Placental pericyte (primary cell): ENCODE data around the gene SPRR4. TPM values are rescaled to one million over a fixed set of nuclear protein-coding genes. Genes with fewer than 3 reads are reported as not detected.

Source experiments
- small RNA-seq: library from RNA; depleted of rRNA; stranded (forward); fragments of <200 nt; gene quantifications from one replicate; pipeline ENCODE3, GENCODE V24; 2012; ENCODE audit warnings: low replicate concordance
- total RNA-seq: library from RNA; depleted of rRNA; stranded (reverse); fragments of >200 nt; gene quantifications from 2 replicates; pipeline ENCODE4 v1.2.3, GENCODE V29; 2012

Gene SPRR4, protein sequence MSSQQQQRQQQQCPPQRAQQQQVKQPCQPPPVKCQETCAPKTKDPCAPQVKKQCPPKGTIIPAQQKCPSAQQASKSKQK
- total RNA-seq = not detected in 2 replicates

DNA sequence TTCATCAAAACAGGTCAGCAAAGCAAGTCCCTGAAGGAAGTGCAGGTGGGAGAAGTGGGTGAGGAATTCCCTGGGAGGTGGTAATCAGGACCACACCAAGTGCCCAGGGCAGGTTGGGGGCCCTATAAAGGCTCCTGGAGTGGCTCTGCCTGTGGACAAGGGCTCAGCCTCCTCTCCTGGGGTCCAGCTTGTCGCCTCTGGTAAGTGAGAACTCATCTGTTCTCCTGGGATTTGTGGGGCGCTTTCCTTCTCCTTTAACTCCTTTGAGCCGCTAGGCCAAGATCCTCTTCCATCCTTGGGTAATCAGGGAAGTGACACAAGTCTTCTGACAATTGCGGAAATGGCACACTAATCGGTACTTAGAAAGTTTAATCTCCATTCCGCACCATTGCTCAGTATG, at the start of gene SPRR4:
TSS of gene SPRR4 (plus strand) at position 154 of the 400 bp plus-strand sequence. CDS start 1,243 bp downstream, outside the sequence.

DNA sequence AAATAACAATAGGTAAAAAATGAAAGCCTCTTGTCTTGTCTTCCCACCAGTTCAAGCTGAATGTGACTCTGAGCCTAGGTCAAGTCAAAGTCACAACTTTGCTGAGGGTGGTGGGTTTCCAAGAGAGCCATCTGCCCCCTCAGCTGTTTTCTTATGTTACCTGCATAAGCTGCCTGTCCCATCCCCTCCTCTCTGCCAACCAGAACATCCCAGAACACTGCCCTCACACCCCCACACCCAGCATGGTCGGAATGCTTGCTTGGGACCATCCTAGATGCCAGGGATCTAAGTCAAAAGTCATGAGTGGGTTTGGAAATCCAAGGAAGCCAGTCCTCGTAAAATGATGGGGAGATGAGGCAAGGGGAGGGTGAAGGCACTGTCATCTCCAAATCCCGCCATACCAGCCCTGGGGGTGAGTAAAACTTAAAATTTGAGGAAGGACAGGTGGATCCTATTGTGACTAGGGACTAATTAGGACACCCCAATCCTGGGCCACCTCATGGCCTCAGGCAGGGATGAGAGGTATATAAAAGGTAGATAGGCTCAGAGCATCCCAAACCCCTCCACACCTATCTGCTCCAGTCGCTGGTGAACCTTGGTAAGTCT, 23.7 kb upstream of the SPRR4 start, which contains the start of gene SPRR5:
TSS of gene SPRR5 (plus strand) at position 556 of the 606 bp plus-strand sequence. CDS start 1,349 bp downstream, outside the sequence.

DNA sequence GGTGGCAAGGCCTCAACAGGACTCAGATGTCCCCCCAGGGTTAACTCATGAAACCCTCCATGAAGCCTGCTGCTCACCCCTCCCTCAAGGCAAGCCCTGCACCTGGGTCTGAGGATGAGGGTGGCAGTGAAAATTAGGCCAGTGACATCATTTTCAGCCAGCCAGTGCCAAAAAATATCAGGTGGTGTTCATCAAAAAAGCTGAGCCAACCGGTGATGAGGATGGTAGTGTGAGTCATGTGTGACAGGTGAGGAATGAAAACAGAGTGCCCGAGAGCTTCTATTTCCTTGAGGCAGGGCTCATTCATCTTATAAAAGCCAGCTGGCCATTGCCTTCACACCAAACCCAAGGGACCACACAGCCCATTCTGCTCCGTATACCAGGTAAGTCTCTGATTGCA, 13.3 kb downstream of the SPRR4 start, which contains the start of gene SPRR1A:
TSS of gene SPRR1A (plus strand) at position 339 of the 400 bp plus-strand sequence. CDS start 1,150 bp downstream, outside the sequence.

DNA sequence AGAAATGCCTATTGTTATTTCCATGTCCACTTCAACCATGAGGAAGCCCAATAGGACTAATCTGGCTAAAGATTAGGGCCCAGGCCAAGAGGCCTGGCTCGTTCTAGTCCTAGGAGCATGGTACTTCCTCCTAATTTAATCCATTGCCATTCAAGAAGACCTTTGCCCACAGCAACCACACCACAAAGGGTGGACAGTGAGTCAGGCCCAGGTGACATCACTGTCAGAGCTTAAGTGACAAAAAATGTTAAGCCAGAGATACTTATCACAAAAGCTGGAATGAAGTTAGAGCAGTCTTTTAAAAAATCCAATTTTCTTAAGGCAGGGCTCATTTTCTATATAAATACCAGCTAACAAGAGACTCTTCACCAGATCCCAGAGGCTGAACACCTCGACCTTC, 30.9 kb downstream of the SPRR4 start, which contains the start of gene SPRR3:
TSS of gene SPRR3 (plus strand) at position 368 of the 400 bp plus-strand sequence. CDS start 1,272 bp downstream, outside the sequence.

Small RNAs within 50 kb of the gene (small RNA-seq; reads per million reads assigned to genes)
- gene RF00322 (not detected), gene SPRR1A (not detected)

Other genes with a start within 250 kb of the SPRR4 start
- not detected in 2 replicates for gene KPRP, start 212.6 kb upstream of the SPRR4 start, total RNA-seq
- not detected in 2 replicates for gene LCE1F, start 195.5 kb upstream of the SPRR4 start, total RNA-seq
- gene LCE1E, start 184.4 kb upstream of the SPRR4 start, total RNA-seq = not detected in 2 replicates
- gene LCE1D, start 173.9 kb upstream of the SPRR4 start, total RNA-seq = not detected in 2 replicates
- not detected in 2 replicates for gene LCE1C, start 164.0 kb upstream of the SPRR4 start, total RNA-seq
- gene LCE1B, start 158.7 kb upstream of the SPRR4 start, total RNA-seq = not detected in 2 replicates
- not detected in 2 replicates for gene LCE1A, start 143.2 kb upstream of the SPRR4 start, total RNA-seq
- not detected in 2 replicates for gene LCE6A, start 127.8 kb upstream of the SPRR4 start, total RNA-seq
- gene LCE7A, start 110.7 kb upstream of the SPRR4 start, total RNA-seq = not detected in 2 replicates
- gene SMCP, start 92.3 kb upstream of the SPRR4 start, total RNA-seq = not detected in 2 replicates
- gene IVL, start 62.1 kb upstream of the SPRR4 start, total RNA-seq = 0.14 TPM in 1 of 2 replicates, not detected in the other
- not detected in 2 replicates for gene SPRR5, start 23.4 kb upstream of the SPRR4 start, total RNA-seq
- not detected in 2 replicates for gene SPRR1A, start 13.4 kb downstream of the SPRR4 start, total RNA-seq
- gene SPRR3, start 31.1 kb downstream of the SPRR4 start, total RNA-seq = not detected in 2 replicates
- not detected in 2 replicates for gene SPRR1B, start 60.6 kb downstream of the SPRR4 start, total RNA-seq
- gene SPRR2D, start 70.5 kb downstream of the SPRR4 start, total RNA-seq = not detected in 2 replicates
- not detected in 2 replicates for gene SPRR2A, start 86.9 kb downstream of the SPRR4 start, total RNA-seq
- gene SPRR2B, start 101.0 kb downstream of the SPRR4 start, total RNA-seq = not detected in 2 replicates
- gene SPRR2E, start 123.9 kb downstream of the SPRR4 start, total RNA-seq = not detected in 2 replicates
- not detected in 2 replicates for gene SPRR2F, start 142.9 kb downstream of the SPRR4 start, total RNA-seq
- gene SPRR2G, start 180.2 kb downstream of the SPRR4 start, total RNA-seq = not detected in 2 replicates
- gene LELP1, start 232.8 kb downstream of the SPRR4 start, total RNA-seq = not detected in 2 replicates
- gene PRR9, start 246.9 kb downstream of the SPRR4 start, total RNA-seq = 0.22 and 0.29 TPM in 2 replicates